GM12878 (cell line): ENCODE measurements around the gene FAM9C. TPM values are rescaled to one million over a fixed set of nuclear protein-coding genes. Genes with fewer than 3 reads are reported as not detected.
A peak's percentile ranks its signal among the peaks of the same experiment; 100 is the strongest.

Experiments
- BCL11A ChIP-seq: IDR thresholded peaks from 2 replicates; pipeline ENCODE4 v1.6.1; 2011; ENCODE audit warnings: low read depth, low read length
- BCL3 ChIP-seq: IDR thresholded peaks from 2 replicates; pipeline ENCODE4 v1.6.1; 2011; ENCODE audit warnings: borderline replicate concordance, low read depth, mild to moderate bottlenecking, moderate library complexity, low read length; ENCODE audit not compliant: insufficient read depth, poor library complexity, severe bottlenecking
- CBFB ChIP-seq: IDR thresholded peaks from 2 replicates; pipeline ENCODE4 v1.6.1; 2016; ENCODE audit warnings: antibody characterized with exemption, low read depth
- E2F8 ChIP-seq: fragments of 450-650 bp; IDR thresholded peaks from 2 replicates; pipeline ENCODE4 v1.6.1; 2018; ENCODE audit warnings: mild to moderate bottlenecking, low read depth, moderate library complexity; ENCODE audit not compliant: partially characterized antibody
- FOXM1 ChIP-seq: IDR thresholded peaks from 2 replicates; pipeline ENCODE4 v1.6.1; 2012; ENCODE audit warnings: low read depth, mild to moderate bottlenecking, inconsistent platforms, low read length, moderate library complexity
- NFYA ChIP-seq: IDR thresholded peaks from 2 replicates; pipeline ENCODE4 v1.6.1; 2011; ENCODE audit warnings: low read depth, mild to moderate bottlenecking, low read length, improper control_type of control experiment, borderline replicate concordance
- RELB ChIP-seq: fragments of 450-650 bp; IDR thresholded peaks from 2 replicates; pipeline ENCODE4 v1.6.1; 2017; ENCODE audit warnings: low read depth, mild to moderate bottlenecking, moderate library complexity
- SIN3A ChIP-seq: IDR thresholded peaks from 2 replicates; pipeline ENCODE4 v1.6.1; 2012; ENCODE audit warnings: low read depth, low read length, improper control_type of control experiment
- SKIL ChIP-seq: fragments of 450-650 bp; IDR thresholded peaks from 2 replicates; pipeline ENCODE4 v1.6.1; 2017; ENCODE audit warnings: mild to moderate bottlenecking, low read depth, inconsistent platforms; ENCODE audit not compliant: poor library complexity, severe bottlenecking
- USF2 ChIP-seq: IDR thresholded peaks from 2 replicates; pipeline ENCODE4 v1.6.1; 2011; ENCODE audit warnings: low read depth, low read length, improper control_type of control experiment, borderline replicate concordance
- polyA plus RNA-seq, 11 experiments: library from polyadenylated mRNA; depleted of rRNA in 4 of 11; unstranded in 6 of 11; stranded (reverse) in 5 of 11; fragments of >200 nt; fragmentation: Nextera tagmentation in 4 of 11; fragmentation: Illumina TruSeq in 1 of 11; extraction: Ambion mirVana in 4 of 11; extraction: Trizol in 1 of 11; gene quantifications; 1 replicate in 1 of 11; 2 replicates in 10 of 11; pipeline versions ENCODE4 v1.2.1 to v1.2.3, GENCODE V29; 2011 to 2016; ENCODE audit warnings: inconsistent platforms in 2 of 11, missing spikeins in 2 of 11, low read depth in 1 of 11
- total RNA-seq, 4 experiments: library from RNA; depleted of rRNA in 3 of 4; stranded (reverse); fragments of >200 nt in 3 of 4; fragmentation: Illumina TruSeq in 1 of 4; extraction: Trizol in 1 of 4; gene quantifications; 2 replicates each; pipeline versions ENCODE4 v1.2.1 to v1.2.3, GENCODE V29; 2013 to 2021
- TF ChIP-seq, protein P1 (sequence below): IDR thresholded peaks from 2 replicates; pipeline ENCODE4 v1.6.1; 2011; ENCODE audit warnings: mild to moderate bottlenecking, low read depth, low read length, moderate library complexity; ENCODE audit not compliant: insufficient replicate concordance
- TF ChIP-seq, protein P2 (sequence below): fragments of 450-650 bp; IDR thresholded peaks from 2 replicates; pipeline ENCODE4 v1.6.1; 2017; ENCODE audit warnings: mild to moderate bottlenecking, moderate library complexity

FAM9C gene
- total and polyA plus RNA-seq, 10 of the 15 experiments (the other 5 are each of a cell fraction or from before 2014, with no cell fraction given) = 0.01 to 0.03 TPM; not detected in 8

DNA sequence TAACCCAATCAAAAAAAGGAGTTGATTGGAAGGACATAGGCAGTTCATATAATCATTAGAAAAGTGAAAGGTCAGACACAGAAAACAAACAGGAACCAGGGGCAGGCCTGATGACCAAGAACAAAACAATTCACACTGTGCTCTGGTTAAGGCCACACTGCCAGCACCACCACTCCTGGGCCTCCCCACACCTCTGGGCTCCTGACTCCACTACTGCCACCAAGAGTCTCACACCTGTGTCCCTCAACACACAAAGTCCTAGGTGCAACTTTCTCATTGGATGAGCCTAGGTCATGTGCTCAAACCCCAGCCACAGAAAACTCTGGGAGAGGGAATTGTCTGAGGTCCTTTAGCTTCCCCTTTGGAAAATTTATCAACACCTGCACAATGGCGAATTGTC lies 11.1 kb upstream of the FAM9C start (continued):
- TF ChIP-seq USF2 = no peak; the same call in 1 of the 2 replicates
- TF ChIP-seq RELB = peak; percentile 45; the same call in 1 of the 2 replicates
- 0 out of 2 replicates have a peak, but pooled peaks have one; percentile 15 for TF ChIP-seq BCL11A
- no peak for TF ChIP-seq FOXM1
- TF ChIP-seq SIN3A = no peak
- TF ChIP-seq, protein P1, sequence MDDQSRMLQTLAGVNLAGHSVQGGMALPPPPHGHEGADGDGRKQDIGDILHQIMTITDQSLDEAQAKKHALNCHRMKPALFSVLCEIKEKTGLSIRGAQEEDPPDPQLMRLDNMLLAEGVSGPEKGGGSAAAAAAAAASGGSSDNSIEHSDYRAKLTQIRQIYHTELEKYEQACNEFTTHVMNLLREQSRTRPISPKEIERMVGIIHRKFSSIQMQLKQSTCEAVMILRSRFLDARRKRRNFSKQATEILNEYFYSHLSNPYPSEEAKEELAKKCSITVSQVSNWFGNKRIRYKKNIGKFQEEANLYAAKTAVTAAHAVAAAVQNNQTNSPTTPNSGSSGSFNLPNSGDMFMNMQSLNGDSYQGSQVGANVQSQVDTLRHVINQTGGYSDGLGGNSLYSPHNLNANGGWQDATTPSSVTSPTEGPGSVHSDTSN = no peak
- TF ChIP-seq NFYA = no peak
- no peak for TF ChIP-seq CBFB
- TF ChIP-seq E2F8 = no peak
- TF ChIP-seq, protein P2, sequence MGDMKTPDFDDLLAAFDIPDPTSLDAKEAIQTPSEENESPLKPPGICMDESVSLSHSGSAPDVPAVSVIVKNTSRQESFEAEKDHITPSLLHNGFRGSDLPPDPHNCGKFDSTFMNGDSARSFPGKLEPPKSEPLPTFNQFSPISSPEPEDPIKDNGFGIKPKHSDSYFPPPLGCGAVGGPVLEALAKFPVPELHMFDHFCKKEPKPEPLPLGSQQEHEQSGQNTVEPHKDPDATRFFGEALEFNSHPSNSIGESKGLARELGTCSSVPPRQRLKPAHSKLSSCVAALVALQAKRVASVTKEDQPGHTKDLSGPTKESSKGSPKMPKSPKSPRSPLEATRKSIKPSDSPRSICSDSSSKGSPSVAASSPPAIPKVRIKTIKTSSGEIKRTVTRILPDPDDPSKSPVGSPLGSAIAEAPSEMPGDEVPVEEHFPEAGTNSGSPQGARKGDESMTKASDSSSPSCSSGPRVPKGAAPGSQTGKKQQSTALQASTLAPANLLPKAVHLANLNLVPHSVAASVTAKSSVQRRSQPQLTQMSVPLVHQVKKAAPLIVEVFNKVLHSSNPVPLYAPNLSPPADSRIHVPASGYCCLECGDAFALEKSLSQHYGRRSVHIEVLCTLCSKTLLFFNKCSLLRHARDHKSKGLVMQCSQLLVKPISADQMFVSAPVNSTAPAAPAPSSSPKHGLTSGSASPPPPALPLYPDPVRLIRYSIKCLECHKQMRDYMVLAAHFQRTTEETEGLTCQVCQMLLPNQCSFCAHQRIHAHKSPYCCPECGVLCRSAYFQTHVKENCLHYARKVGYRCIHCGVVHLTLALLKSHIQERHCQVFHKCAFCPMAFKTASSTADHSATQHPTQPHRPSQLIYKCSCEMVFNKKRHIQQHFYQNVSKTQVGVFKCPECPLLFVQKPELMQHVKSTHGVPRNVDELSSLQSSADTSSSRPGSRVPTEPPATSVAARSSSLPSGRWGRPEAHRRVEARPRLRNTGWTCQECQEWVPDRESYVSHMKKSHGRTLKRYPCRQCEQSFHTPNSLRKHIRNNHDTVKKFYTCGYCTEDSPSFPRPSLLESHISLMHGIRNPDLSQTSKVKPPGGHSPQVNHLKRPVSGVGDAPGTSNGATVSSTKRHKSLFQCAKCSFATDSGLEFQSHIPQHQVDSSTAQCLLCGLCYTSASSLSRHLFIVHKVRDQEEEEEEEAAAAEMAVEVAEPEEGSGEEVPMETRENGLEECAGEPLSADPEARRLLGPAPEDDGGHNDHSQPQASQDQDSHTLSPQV = no peak
- peak; percentile 52 for TF ChIP-seq SKIL
- no peak for TF ChIP-seq BCL3
